HG03175 (cell line): ENCODE results near the gene PIPOX.

Source experiments
- ATAC-seq: cut with Tn5 transposase; IDR thresholded peaks from one replicate; pipeline ENCODE4 v1.9.1; 2021; ENCODE audit warnings: mild to moderate bottlenecking, moderate library complexity; ENCODE audit not compliant: unreplicated experiment

Gene PIPOX

GRCh38 chr17:29093090-29093871 is 50.3 kb downstream of the PIPOX start:
- no peak for ATAC-seq

DNA sequence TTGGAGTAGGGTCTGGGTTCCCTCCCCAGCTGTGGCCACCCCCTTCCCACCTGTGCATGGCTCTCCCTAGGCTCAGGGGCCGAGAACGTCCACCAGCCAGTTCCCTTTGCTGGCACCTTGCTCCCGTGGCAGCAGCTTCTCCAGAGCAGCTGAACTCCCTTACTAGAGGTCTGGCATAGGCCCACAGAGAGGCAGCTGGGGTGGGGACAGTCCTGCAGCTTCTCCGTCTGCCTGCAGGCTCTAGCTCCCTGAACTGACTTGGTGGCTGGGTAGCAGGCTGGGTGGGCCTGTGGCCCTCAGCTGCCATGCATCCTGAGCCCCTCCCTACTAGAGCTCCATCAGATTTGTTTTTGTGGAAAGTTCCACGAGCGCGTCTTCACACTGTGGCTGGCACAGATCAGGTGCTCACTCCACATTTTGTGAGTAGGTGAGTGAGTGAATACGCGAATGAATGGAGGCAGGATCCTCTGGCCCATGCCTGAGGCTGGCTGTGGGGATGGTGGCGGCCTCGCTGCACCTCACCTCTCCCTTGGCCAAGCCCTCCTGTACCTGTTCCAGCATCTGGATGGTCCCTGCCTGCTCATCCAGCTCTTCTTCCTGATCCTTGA is 51.3 kb downstream of the PIPOX start:
- no peak for ATAC-seq

- ATAC-seq = no peak
These were observed 52.5 kb downstream of the PIPOX start for GRCh38 chr17:29095439-29095838.

GRCh38 chr17:29096094-29096493 is 53.2 kb downstream of the PIPOX start:
- no peak for ATAC-seq

DNA sequence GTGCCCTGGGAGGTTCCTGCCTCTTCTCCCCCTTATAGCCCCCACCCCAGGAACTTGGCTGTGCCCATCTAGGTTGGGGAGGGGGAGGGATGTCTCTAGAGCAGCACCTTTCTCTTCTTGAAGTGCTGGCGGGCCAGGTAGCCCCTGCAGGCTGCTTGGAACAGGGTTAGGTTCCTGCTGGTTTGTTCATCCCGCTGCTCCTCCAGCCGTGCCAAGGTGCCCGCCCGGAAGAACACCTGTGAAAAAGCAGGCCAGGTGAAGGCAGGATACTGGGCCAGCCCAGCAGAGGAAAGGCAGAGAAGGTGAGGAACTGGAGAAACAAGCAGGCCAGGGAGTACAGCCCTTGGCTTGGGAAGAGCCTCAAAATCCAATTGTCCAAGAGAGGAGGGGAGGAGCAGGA is 56.6 kb downstream of the PIPOX start:
- ATAC-seq = no peak

DNA sequence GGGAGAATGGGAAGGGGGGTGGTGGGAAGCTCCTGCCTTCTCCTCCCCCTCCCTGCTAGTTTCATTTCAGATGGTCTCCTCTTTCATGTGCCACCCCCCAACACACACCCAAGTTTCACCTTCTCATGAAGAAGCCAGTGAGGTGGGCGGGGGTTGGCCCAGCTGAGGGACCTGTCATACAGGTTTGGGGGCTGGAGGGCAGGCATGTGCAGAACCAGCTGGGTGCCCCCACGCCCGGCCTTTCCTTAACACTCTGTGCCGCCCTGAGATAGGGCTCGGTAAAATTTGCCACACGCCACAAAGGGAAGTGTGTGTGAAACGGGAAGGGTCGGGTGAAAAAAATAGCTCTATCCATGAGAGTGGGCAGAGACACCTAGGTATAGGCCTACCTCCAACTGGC is 57.4 kb downstream of the PIPOX start:
- no peak for ATAC-seq

GRCh38 chr17:29102046-29102445 is 59.1 kb downstream of the PIPOX start:
- no peak for ATAC-seq

DNA sequence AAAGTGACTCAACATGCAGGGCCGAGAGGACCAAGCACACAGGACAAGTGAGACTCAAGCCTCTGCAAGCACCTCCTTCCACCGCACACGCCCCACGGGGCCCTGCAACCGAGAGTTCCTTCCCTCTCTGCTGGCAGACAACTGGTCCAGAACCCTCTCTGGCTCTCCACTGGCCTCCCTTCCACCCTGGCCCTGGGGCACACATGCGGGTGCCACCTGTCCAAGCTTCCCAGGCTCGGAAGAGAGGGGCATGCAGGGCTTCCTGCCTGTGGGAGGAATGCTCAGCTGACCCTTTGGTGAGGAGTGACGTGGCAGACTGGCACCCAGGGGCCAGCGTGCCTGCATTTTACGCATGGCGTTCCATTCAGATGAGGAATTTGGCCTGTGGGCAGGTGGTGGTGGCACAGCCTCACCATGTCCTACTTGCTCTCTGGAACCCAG is 59.8 kb downstream of the PIPOX start:
- ATAC-seq = no peak

DNA sequence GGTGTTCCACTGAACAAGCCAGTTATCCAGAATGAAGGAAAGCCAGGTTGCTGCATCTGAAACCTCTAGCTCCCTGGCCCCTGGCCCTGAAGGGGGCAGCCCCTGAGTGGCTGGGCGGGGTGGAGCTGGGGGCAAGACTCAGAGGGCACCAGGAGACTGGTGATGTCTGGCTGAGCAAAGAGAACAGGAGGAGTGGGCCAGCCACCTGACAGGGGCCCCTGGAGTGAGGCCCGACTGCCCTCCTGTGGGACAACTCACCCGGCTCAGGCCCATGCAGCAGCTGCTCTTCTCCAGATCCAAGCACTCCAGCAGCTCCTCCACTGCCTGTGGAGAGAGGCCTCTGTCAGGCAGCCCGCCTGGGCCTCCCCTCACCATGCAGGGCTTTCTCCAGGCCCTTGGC is 60.4 kb downstream of the PIPOX start:
- no peak for ATAC-seq
